MM.1S (cell line): ENCODE results near the gene ZNF462.

ENCODE experiments used
- DNase-seq: peaks from one replicate; pipeline ENCODE4 v3.0.0-alpha.2; 2015
- H2AFZ ChIP-seq: fragments of 300-600 bp; sonication (generic); 2 replicates; pipeline ENCODE4 v1.6.0; 2016; ENCODE audit warnings: antibody characterized with exemption, low read length
- H3F3A ChIP-seq: fragments of 300-600 bp; sonication (generic); 2 replicates; pipeline ENCODE4 v1.6.1; 2016; ENCODE audit warnings: mild to moderate bottlenecking, antibody characterized with exemption, low read length, moderate library complexity, mixed read lengths; ENCODE audit not compliant: insufficient read depth
- H3K27ac ChIP-seq: fragments of 300-600 bp; sonication (generic); 2 replicates; pipeline ENCODE4 v1.5.1; 2016; ENCODE audit warnings: mild to moderate bottlenecking, low read length
- H3K27me3 ChIP-seq: fragments of 300-600 bp; sonication (generic); replicated peaks from 2 replicates; pipeline ENCODE4 v1.6.0; 2016; ENCODE audit warnings: low read length; ENCODE audit not compliant: insufficient read depth
- H3K36me3 ChIP-seq: fragments of 300-600 bp; sonication (generic); replicated peaks from 2 replicates; pipeline ENCODE4 v1.6.1; 2016; ENCODE audit warnings: mild to moderate bottlenecking, low read length, mixed read lengths; ENCODE audit not compliant: insufficient read depth
- H3K4me1 ChIP-seq: fragments of 300-600 bp; sonication (generic); 2 replicates; pipeline ENCODE4 v1.6.1; 2016; ENCODE audit warnings: low read length, mixed read lengths
- H3K4me2 ChIP-seq: fragments of 300-600 bp; sonication (generic); 2 replicates; pipeline ENCODE4 v1.6.0; 2016; ENCODE audit warnings: low read depth, low read length
- H3K4me3 ChIP-seq: fragments of 300-600 bp; sonication (generic); 2 replicates; pipeline ENCODE4 v1.5.1; 2016; ENCODE audit warnings: low read length, mixed read lengths
- H3K79me2 ChIP-seq: fragments of 300-600 bp; sonication (generic); 2 replicates; pipeline ENCODE4 v1.6.1; 2016; ENCODE audit warnings: mixed run types, low read length, mixed read lengths
- H3K9ac ChIP-seq: fragments of 300-600 bp; sonication (generic); 2 replicates; pipeline ENCODE4 v1.6.1; 2016; ENCODE audit warnings: low read length, mixed read lengths
- H3K9me2 ChIP-seq: fragments of 300-600 bp; sonication (generic); replicated peaks from 2 replicates; pipeline ENCODE4 v1.6.1; 2016; ENCODE audit warnings: mild to moderate bottlenecking, low read length, mixed read lengths; ENCODE audit not compliant: insufficient read depth
- H3K9me3 ChIP-seq: fragments of 300-600 bp; sonication (generic); replicated peaks from 2 replicates; pipeline ENCODE4 v1.6.1; 2016; ENCODE audit warnings: mild to moderate bottlenecking, low read length, mixed read lengths; ENCODE audit not compliant: insufficient read depth
- H4K20me1 ChIP-seq: fragments of 300-600 bp; sonication (generic); 2 replicates; pipeline ENCODE4 v1.6.1; 2016; ENCODE audit warnings: mild to moderate bottlenecking, low read length, moderate library complexity, mixed read lengths; ENCODE audit not compliant: insufficient read depth
- CTCF ChIP-seq: fragments of 300-600 bp; sonication (generic); IDR thresholded peaks from 2 replicates; pipeline ENCODE4 v1.5.1; 2016; ENCODE audit warnings: antibody characterized with exemption, low read length, mixed read lengths
- EZH2 ChIP-seq: fragments of 300-600 bp; sonication (generic); optimal IDR thresholded peaks from 2 replicates; pipeline ENCODE3; 2017; ENCODE audit warnings: low read depth, mild to moderate bottlenecking, antibody characterized with exemption, low read length, mixed read lengths
- EZH2phosphoT487 ChIP-seq: fragments of 300-600 bp; sonication (generic); IDR thresholded peaks from 2 replicates; pipeline ENCODE4 v1.6.1; 2018; ENCODE audit warnings: antibody characterized with exemption, low read length

The ZNF462 gene

GRCh38 chr9:106886111-106887046, 23.4 kb downstream of the ZNF462 start:
- H3K36me3 ChIP-seq, result no peaks in the 10 kb centered on the region
- no peaks in the 10 kb centered on the region for H3K4me1 ChIP-seq
- no peak overlapping the region for H2AFZ ChIP-seq
- H3K4me2 ChIP-seq, result no peak overlapping the region
- no peaks in the 10 kb centered on the region for H3K9me3 ChIP-seq
- no peaks in the 10 kb centered on the region for H3F3A ChIP-seq
- H4K20me1 ChIP-seq, result no peaks in the 10 kb centered on the region
- TF ChIP-seq EZH2 (no peak), EZH2phosphoT487 (no peak), CTCF (no peak)
- H3K4me3 ChIP-seq, result no peak overlapping the region
- no peak overlapping the region for H3K27ac ChIP-seq
- no peak overlapping the region for H3K9ac ChIP-seq
- H3K9me2 ChIP-seq, result no peaks in the 10 kb centered on the region
- H3K79me2 ChIP-seq, result no peaks in the 10 kb centered on the region
- no peaks in the 10 kb centered on the region for H3K27me3 ChIP-seq
- DNase-seq, result no peak

- Histone ChIP-seq H3K27me3 (no peaks in the 10 kb centered on the region), H2AFZ (no peak overlapping the region), H3K9me3 (no peaks in the 10 kb centered on the region), H3K79me2 (no peaks in the 10 kb centered on the region), H3K4me3 (no peak overlapping the region), H3K4me2 (no peak overlapping the region), H4K20me1 (no peaks in the 10 kb centered on the region), H3K27ac (no peak overlapping the region), H3K9ac (no peak overlapping the region), H3K4me1 (no peaks in the 10 kb centered on the region), H3K9me2 (no peaks in the 10 kb centered on the region), H3K36me3 (no peaks in the 10 kb centered on the region), H3F3A (no peaks in the 10 kb centered on the region)
- DNase-seq, result no peak
- no peak for TF ChIP-seq EZH2phosphoT487
- TF ChIP-seq EZH2, result no peak
- no peak for TF ChIP-seq CTCF
Observed at GRCh38 chr9:106887066-106887465, 24.1 kb downstream of the ZNF462 start.

- H3K4me3 ChIP-seq, result no peak overlapping the region
- no peak overlapping the region for H3K27ac ChIP-seq
- H3K9me3 ChIP-seq, result no peaks in the 10 kb centered on the region
- no peaks in the 10 kb centered on the region for H3K9me2 ChIP-seq
- no peak overlapping the region for H3K9ac ChIP-seq
- H3K79me2 ChIP-seq, result no peaks in the 10 kb centered on the region
- no peaks in the 10 kb centered on the region for H3K27me3 ChIP-seq
- H3F3A ChIP-seq, result no peaks in the 10 kb centered on the region
- no peak overlapping the region for H3K4me2 ChIP-seq
- no peak overlapping the region for H2AFZ ChIP-seq
- DNase-seq, result no peak
- H4K20me1 ChIP-seq, result no peaks in the 10 kb centered on the region
- no peak for TF ChIP-seq EZH2phosphoT487
- TF ChIP-seq EZH2, result no peak
- TF ChIP-seq CTCF, result no peak
- no peaks in the 10 kb centered on the region for H3K36me3 ChIP-seq
- H3K4me1 ChIP-seq, result no peaks in the 10 kb centered on the region
Observed at GRCh38 chr9:106889061-106889590, 26.2 kb downstream of the ZNF462 start.
